Activated CD8-positive, alpha-beta memory T cell treated with anti-CD3 and anti-CD28 coated beads for 1 hour (primary cell): ENCODE results near the gene ADAMTS2.
"Not testable (repeated sequence)": the region's sequence is repeated elsewhere in the genome, so short reads cannot be mapped to it uniquely, and the experiment has no call there.

Experiments used
- DNase-seq, 2 donors: peaks; one replicate each; pipeline ENCODE4 v3.0.0-alpha.2; 2020; ENCODE audit warnings: low read depth in 1 of 2; ENCODE audit errors: extremely low read depth in 1 of 2

ADAMTS2 gene

DNA sequence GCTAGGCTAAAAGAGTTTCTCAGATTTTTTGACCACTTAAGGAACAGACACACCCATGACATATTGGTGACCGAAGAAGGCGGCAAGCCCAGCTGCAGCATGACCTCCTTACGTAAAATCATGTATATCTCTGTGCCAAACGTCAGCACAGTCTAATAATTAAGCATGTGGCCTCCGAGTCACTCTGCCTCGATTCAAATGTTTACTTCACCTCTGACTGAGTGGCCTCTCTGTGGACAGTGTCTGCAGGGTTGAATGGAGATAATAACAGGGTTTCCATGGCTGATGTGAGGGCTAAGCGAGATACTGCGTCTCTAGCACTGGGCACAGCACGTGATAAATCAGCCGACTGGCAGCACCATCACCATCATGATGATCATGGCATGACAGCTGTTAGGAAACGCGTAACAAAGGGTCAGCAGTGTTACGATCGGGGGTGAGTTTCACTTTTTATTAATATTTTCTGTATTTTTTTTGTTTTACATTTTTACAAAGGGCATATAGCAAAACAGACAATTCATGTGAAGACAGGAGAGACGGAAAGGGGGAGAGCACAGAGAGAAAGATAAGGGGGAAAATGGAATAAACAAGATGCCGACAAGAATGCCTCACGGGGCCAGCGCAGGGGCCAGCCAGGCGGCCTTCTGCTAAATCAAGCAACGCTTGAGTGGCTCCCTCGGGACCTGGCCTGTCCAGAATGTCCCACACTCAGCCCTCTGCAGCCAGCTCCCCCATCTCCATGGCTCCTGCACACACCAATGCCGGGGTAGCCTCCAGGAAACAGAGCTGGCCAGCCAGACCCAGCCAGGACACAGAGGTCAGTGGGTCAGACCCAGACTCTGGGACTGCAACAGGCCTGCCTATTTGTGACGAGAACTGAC lies 60.3 kb downstream of the ADAMTS2 start:
- no peak for DNase-seq

DNA sequence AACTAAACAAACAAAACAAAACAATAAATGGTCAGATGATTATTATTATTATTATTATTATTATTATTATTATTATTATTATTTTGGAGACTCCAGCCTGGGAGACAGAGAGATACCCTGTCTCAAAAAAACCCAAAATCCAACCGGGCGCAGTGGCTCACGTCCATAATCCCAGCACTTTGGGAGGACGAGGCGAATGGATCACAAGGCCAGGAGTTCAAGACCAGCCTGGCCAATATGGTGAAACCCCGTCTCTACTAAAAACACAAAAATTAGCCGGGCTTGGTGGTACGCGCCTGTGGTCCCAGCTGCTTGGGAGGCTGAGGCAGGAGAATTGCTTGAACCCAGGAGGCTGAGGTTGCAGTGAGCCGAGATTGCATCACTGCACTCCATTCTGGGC lies 61.4 kb downstream of the ADAMTS2 start:
- not testable (repeated sequence) for DNase-seq

DNA sequence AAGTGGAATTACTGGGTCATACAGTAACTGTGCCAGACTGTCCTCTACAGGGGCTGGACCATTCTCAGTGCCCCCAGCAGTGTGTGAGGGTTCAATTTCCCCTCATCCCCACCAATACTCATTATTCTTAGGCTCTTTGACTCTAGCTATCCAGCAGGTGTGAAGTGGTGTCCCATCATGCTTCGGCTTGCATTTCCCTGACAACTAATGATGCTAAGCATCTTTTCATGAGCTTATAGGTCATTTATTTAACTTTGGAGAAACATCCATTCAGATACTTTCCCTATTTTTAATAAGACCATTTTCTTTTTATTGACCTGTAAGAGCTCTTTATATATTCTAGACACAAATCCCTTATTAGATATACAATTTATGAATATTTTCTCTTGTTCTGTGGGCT lies 63.6 kb downstream of the ADAMTS2 start:
- DNase-seq = no peak

DNA sequence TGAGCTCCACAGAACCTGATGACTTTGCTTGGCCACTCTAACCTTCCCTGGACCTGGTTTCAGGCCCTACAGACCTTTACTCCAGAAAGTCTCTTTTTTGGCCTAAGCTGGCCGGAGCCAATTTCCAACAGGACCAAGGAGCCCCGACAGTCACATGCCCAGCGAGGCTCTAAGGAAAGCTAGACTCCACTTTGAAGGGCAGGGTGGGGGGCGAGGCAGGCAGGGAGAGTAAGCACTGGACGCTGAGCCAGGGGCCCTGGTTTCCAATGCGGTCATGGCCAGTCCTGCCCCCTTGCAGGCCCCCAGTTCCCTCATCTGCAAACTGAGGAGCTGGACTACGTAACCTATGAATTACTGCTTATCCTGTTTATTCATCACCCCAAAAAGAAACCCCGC lies 65.2 kb downstream of the ADAMTS2 start:
- no peak for DNase-seq

DNA sequence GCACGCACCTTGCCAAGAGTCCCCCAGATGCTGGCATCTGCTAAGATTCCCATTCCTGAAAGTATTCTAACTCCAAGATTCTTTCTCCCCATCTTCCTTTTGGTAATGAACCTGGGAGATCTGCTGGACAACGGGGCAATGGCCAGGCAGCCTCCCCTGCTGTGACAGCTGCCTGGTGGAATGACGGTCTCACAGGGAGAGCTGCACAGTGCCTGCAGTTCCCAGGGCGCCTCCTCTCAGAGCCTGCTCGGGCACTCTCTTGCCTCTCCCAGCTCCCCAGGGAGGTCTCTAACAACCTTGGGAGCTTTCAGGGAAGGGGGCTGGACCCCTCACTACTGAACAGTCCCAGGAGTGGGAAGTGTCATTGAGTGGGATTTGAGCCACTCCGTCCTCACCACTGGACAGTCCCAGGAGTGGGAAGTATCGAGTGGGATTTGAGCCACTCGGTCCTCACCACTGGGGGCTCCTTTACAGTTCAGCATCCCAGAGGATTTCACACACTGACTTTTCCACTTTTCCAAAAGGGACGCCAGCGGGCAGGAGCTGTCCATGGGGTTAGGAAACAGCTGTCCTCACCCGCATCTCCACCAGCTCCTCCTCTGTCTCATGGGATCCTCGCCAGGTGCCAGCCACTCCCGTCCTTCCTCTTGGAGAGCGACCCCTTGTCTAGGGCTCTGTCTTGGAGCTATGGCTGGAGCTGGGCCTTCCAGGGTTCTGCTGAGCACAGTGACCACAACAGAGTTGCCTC lies 65.7 kb downstream of the ADAMTS2 start:
- no peak for DNase-seq

DNA sequence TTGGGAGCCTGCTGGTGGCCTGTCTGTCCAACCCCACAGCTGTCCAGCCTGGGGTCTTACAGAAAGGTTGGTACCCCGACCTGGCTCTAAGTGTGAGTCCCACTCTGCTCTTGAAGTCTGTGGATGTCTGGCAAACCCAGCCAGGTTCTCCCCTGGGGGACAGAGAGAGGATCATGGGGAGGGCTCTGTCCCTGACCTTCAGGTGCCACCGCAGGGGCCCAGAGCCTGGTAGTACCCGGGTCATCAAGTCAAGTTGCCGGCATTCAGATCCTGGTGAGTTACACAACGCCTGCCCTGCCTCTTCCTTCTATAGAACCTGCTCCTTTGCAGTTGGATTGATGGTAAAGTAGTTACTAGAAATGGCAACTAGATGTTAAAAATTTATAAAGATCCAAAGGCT lies 66.7 kb downstream of the ADAMTS2 start:
- no peak for DNase-seq

DNA sequence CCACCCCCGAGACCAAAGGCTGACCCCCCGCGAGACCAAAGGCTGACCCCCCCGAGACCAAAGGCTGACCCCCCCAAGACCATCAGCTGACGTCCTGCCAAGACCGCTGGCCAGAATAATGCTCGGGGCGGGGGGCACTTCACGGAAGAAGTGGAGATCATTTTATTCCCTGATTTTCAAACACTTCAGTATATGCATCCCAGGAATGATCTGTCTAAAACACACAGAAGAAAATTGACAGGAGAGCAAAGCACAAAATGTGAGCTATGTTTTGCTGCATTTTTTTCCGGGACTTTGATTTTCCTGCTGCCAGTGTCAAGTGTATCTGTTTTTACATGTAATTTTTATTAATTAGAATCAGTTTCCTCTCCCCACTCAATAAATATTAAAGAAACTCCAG lies 67.1 kb downstream of the ADAMTS2 start:
- DNase-seq = no peak

DNA sequence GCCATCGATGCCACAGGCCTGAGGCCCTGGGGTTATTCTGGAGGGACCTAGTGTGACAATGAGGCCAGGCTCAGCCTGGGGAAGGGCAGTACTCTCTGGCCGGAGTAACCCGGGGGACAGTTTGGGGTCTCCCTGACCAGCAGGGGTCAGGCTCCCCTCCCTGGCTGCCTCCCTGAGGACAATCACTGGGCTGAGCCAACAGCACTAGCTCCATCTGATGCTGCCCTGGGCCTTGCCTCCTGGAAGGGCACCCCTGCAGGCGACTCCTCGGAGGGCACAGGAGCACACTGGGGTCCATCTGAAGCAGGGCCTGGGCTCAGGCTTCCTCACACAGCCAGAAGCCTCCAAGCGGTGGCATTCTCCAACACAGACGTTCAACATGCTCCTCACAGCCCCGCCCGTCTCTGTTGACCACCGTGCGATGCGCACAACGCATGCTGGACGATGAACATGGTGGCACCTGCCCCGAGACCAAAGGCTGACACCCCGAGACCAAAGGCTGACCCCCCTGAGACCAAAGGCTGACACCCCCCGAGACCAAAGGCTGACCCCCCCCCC lies 68.3 kb downstream of the ADAMTS2 start:
- no peak for DNase-seq

DNA sequence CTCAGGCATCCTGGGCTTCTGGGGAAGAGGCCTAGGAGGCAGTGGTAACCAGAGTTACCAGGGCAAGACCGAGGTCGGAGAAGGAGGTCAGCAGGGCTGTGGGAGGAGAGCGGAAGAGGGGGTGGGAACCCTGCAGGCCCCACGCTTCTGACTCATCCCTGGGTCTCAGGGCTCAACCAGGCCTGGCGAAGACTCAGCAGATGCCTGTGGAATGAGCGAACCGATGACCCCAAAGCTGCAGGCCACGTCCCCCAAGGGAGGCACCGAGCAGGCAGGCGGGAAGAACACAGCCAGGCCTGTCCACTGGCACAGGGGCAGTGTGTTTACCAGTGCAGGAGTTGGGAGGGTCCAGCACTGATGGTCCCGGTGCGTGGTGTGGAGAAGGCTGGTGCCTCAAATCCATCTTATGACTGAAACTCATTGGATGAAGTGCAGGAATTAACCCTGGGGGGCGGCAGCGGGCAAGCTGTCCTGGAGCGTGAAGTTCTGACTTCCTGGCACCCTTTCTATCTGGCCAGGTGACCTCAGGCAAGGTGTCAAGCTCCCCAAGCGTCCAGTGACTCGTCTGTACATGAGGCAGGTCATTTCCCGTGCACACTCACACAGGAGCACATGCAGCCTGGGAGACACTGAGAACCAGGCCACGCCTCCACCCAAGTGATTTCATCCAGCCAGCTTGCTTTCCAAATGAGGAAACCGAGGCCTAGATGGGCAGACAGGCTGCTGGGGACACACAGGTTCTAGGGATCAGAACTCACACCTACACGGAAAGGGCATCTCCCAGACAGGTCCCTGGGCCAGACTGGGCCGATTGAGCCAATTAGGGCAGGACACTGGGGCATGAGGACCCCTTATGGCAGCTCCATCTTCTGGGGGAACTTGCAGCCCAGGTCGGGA lies 69.1 kb downstream of the ADAMTS2 start:
- no peak for DNase-seq

DNA sequence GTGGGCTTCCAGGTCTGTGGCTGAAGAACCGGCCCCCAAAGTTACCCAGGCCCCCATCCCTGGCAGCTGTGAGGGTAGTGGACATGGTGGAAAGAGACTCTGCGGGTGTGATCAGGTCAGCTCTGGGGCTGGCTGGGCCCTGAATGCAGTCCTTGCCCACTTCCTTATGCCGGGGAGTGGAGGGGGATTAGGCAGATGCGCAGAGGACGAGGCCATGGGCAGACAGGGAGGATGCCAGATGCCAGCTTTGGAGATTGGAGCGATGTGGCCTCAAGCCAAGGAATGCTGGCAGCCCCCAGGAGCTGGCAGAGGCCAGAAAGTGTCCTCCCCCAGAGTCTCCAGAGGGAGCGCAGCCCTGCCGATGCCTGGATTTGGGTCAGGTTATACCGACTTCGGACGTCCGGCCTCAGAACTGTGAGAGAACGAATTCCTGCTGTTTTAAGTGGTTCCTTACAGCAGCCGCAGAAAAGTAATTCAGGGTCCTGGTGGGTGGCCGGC lies 69.8 kb downstream of the ADAMTS2 start:
- no peak for DNase-seq

DNA sequence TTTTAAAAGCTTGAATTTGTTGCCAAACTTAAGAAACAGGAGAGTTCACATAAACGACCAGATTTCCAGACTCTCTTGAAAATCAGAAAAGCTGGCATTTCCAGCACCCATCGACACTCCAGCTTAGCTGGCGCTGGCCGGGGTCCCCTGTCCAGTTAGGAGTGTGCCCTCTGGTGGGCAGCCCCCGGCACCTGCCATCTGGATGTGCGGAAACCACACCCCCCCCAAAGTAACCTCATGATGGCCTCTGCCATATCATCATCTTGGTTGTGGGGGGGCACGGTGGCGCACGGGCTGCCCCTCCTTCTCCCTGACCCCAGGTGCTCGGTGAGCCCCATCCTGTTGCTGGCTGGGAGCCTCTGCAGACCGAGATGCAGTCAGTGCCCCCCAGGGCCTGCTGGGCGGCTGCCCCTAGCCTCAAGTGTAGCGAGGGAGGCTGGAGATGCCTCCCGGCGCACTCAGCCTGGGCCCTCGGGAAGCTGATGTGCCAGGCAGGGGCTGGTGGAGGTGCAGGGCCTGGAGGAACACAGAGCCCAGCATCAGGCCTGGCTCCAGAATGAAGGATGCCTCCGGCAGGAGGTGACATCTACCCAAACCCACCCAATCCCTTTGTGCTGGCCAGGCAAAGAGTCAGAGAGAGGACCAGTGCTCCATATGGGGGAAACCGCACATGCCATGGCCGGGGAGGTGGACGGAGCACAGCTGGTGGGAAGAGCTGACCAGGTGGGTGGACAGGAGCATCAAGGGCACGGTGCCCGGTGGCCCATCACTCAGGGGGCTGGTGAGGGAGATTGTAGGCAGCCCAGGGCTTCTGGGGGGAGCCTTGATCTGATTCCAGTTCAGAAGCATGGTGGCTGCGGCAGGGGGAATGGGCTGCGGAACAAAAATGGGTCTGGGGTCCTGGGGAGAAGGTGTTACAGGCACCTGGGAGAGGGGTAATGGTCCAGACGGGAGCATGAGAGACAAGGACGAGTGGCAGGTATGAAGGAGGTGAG lies 70.6 kb downstream of the ADAMTS2 start:
- DNase-seq = no peak

DNA sequence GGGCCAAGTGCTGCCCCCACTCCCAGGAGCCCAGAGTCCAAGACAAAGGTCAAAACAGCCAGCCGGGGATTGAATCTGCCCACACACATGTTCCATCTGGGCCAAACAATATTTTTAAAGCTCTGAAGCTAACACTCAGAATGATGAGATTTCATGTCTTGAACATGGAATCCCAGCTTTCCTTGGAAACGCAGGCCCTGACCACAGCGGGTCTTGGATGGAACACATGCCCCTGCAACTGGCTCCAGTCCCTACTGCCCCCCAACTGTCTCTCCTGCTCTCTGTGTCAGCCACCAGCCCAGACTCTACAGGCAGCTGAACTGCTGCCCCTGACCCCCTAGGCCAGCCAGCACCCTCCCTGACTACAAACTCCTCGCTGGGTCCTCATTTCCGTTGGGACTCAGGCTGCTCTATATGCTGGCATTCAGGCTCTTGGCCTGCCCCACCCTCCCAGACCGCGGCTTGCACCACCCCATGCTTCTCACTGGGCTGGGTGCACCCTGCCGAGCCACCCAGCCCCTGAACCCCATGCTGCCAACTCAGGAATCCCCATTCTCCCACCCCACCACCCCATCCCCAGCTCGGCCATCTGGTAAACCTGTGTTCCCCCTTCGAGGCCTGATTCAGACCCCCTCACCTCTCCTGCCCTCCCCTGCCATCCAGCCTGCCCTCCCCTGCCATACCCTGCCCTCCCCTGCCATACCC lies 71.7 kb downstream of the ADAMTS2 start:
- no peak for DNase-seq

DNA sequence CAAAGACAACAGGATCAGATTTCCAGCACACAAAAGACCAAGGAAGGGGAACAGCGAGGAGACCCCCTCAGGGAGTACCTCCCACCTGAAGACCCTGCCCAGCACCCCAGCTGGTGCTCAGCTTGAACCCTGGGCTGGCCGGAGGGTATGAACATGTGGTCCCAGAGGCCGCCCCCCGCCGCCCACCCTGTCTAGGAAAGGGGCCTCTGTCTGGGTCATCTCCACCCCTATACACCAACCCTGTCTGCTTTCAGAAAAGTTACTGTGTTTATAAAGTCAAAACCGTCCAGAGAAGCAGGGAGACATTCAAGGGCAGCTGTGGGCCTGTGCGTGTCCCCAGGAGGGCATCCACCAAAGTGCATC lies 72.2 kb downstream of the ADAMTS2 start:
- DNase-seq = no peak

DNA sequence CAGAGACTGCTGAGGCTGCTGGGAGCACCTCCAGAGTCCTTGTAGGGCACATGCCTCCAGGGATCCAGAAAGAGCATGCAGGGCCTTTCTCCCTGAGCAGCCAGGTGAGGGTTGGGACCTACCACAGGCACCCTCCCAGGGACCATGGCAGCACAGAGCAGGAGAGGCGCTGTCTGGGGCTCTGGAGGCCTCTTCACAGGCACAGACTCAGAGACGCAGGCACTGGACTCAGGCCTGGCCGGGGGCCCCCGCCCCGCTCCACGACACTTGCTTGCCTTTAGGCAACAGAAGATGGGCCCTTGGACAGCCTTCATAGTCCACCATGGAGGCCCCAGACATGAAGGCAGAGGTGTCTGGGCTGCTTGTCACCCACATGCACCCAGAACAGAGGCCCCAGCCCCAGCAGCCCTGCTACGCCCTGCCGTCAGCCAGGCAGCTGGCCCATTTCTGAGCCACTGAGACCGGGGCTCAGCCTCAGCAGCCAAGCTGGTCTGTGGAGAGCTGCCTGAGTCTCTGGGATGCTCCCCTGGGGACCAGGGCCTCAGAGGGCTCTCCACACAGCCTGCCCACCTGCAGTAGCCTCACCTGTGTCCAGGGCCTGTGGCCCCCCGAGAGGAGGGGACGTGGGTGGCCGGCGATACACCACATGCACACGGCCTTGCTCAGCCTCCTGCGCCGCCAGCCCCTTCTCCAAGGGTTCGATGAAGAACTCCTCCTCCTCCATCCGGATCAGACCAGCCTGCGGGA lies 72.8 kb downstream of the ADAMTS2 start:
- no peak for DNase-seq

DNA sequence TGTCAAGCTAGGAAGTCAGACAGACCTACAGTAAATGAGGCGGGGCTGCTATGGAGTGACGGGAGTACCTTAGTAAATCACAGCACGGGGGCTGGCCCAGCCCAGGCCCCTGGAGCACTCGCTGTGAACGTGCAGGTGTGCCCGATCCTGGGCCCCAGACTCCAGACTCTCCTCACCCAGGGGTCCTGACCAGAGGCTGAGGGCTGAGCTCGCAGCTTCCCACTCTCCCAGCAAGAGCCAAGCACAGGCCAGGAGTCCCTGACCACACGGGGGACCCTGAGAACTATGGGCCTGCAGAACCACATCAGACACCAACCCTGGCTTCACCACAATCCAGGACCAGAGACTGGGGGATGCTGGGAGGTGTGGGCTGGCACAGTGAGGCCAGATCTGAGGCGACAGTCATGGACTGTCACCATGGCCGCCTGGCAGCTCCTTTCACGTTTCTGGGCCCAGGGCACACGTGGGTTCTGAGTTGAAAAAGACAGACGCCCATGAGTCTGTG lies 73.4 kb downstream of the ADAMTS2 start:
- DNase-seq = no peak

DNA sequence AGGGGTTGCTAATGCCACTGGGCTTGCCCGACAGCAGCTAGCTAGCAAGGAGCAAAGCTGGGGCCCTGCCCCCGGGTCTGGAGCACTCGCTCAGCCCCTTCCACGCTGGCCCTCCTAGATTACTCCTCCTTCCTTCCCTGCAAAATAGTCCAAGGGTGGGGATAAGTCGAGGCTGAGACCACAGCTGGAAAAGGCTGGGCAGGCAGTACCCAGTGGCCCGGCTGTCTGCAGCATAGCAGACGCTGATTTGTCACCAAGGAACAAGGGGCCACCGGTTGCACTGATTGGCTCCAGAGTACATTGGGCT lies 73.9 kb downstream of the ADAMTS2 start:
- DNase-seq = no peak

DNA sequence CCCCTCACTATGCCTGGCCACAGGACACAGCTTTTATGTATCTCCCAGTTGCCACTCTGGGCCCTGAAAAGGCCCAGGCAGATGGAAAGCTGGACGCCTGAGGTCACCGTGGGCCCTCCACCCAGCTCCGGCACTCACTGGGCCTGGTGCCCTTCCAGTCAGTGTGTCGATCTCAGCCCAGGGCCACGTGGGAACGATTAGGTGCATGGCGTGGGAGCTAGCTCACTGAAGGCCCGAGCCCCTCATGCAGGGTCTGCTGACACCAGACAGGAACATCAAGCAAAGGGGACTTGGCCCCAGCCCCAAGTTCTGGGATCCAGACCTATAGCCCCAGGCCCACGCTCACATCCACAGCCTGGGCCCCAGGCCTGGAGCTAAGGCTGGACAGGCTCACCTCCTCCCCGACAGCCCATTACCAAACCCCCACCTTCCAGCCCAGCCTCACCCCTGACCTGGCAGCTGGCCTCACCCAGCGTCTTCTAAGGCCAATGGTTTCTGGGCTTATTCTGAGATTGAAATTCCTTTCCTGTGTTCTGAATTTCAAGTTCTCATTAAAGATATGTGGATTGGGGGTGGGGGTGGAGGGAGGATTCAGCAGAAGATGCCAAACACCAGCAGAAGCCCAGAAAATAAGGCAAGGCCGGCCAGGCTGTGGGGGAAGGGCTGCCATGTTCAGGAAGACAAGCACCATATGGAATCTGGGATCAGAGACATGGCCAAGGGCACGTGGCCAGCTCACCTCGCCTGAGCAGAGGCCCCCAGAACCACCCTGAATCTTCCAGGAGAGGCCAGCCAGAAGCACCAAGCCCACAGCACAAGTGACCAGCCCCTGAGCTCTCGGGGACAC lies 74.5 kb downstream of the ADAMTS2 start:
- no peak for DNase-seq
